ENCODE results near the gene DAB2IP.

DAB2IP gene

GRCh38 chr9:121817476-121817875, 166.0 kb downstream of the DAB2IP start:
- TF ChIP-seq, protein P1, sequence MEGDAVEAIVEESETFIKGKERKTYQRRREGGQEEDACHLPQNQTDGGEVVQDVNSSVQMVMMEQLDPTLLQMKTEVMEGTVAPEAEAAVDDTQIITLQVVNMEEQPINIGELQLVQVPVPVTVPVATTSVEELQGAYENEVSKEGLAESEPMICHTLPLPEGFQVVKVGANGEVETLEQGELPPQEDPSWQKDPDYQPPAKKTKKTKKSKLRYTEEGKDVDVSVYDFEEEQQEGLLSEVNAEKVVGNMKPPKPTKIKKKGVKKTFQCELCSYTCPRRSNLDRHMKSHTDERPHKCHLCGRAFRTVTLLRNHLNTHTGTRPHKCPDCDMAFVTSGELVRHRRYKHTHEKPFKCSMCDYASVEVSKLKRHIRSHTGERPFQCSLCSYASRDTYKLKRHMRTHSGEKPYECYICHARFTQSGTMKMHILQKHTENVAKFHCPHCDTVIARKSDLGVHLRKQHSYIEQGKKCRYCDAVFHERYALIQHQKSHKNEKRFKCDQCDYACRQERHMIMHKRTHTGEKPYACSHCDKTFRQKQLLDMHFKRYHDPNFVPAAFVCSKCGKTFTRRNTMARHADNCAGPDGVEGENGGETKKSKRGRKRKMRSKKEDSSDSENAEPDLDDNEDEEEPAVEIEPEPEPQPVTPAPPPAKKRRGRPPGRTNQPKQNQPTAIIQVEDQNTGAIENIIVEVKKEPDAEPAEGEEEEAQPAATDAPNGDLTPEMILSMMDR (conservative IDR thresholded peaks at IDR 0.05) = no peak

GRCh38 chr9:121818016-121818661, 166.7 kb downstream of the DAB2IP start:
- no peak overlapping the region for H3K27ac ChIP-seq
- TF ChIP-seq, protein P1 (conservative IDR thresholded peaks at IDR 0.05) = no peak

More at GRCh38 chr9:121817476-121817875, 166.0 kb downstream of the DAB2IP start:
- H3K27ac ChIP-seq = no peak overlapping the region

GRCh38 chr9:121818841-121819427, 167.5 kb downstream of the DAB2IP start:
- TF ChIP-seq, protein P1 (conservative IDR thresholded peaks at IDR 0.05) = no peak
- peak overlapping the region; percentile 40 for H3K27ac ChIP-seq

- TF ChIP-seq, protein P1 (conservative IDR thresholded peaks at IDR 0.05) = no peak
- peak overlapping the region; percentile 40 for H3K27ac ChIP-seq
Observed at GRCh38 chr9:121819428-121820231, 168.2 kb downstream of the DAB2IP start.

GRCh38 chr9:121820286-121821005, 169.0 kb downstream of the DAB2IP start:
- TF ChIP-seq, protein P1 (conservative IDR thresholded peaks at IDR 0.05) = no peak
- H3K27ac ChIP-seq = no peak overlapping the region

- TF ChIP-seq, protein P1 (conservative IDR thresholded peaks at IDR 0.05) = no peak
- H3K27ac ChIP-seq = no peak overlapping the region
Observed at GRCh38 chr9:121821326-121821725, 169.9 kb downstream of the DAB2IP start.

Data from VCaP (cell line).